NB4 (cell line): ENCODE measurements around the gene NELL2.

Experiments used
- POLR2A ChIP-seq: IDR thresholded peaks from 2 replicates; pipeline ENCODE4 v1.6.1; 2011; ENCODE audit warnings: mild to moderate bottlenecking; ENCODE audit not compliant: insufficient read length; ENCODE audit errors: extremely low read depth
- TF ChIP-seq, protein P1 (sequence below): IDR thresholded peaks from one replicate; pipeline ENCODE4 v1.5.1; 2012; ENCODE audit warnings: low read depth, low read length
- TF ChIP-seq, protein P2 (sequence below): IDR thresholded peaks from 2 replicates; pipeline ENCODE4 v1.6.1; 2011; ENCODE audit warnings: low read depth, low read length

DNA sequence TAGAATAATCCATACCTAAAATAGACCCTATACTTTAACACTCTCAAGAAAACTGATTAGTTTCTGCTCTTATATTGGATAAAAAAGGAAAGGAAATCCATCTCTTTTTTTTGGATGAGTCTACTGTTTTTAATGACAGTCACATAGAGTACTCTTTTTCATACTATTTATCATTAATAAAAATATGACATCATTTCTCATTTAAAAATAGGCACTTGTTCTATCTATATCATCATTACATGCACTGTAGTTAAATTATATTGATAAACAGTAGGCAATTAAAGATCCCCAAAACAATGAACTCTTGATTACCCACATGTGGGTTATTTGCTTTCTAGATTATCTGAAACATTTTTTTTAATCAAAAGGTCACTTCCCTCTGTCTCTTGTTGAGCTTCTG is 338.8 kb downstream of the NELL2 start:
- TF ChIP-seq, protein P1, sequence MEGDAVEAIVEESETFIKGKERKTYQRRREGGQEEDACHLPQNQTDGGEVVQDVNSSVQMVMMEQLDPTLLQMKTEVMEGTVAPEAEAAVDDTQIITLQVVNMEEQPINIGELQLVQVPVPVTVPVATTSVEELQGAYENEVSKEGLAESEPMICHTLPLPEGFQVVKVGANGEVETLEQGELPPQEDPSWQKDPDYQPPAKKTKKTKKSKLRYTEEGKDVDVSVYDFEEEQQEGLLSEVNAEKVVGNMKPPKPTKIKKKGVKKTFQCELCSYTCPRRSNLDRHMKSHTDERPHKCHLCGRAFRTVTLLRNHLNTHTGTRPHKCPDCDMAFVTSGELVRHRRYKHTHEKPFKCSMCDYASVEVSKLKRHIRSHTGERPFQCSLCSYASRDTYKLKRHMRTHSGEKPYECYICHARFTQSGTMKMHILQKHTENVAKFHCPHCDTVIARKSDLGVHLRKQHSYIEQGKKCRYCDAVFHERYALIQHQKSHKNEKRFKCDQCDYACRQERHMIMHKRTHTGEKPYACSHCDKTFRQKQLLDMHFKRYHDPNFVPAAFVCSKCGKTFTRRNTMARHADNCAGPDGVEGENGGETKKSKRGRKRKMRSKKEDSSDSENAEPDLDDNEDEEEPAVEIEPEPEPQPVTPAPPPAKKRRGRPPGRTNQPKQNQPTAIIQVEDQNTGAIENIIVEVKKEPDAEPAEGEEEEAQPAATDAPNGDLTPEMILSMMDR: no peak
- no peak for TF ChIP-seq POLR2A
- TF ChIP-seq, protein P2, sequence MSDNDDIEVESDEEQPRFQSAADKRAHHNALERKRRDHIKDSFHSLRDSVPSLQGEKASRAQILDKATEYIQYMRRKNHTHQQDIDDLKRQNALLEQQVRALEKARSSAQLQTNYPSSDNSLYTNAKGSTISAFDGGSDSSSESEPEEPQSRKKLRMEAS: no peak
